Panc1 (cell line): ENCODE results near the gene MAP4K2.

Experiments used
- POLR2AphosphoS5 ChIP-seq: IDR thresholded peaks from 2 replicates; pipeline ENCODE4 v1.6.1; 2012; ENCODE audit warnings: mild to moderate bottlenecking, low read depth, low read length, moderate library complexity
- REST ChIP-seq, 2 experiments: IDR thresholded peaks; 2 replicates each; pipeline ENCODE4 v1.6.1; 2011 to 2012; ENCODE audit warnings: low read depth in 2 of 2, control low read depth in 1 of 2, low read length in 1 of 2, mild to moderate bottlenecking in 1 of 2, moderate library complexity in 1 of 2; ENCODE audit not compliant: insufficient read depth in 1 of 2
- TCF7L2 ChIP-seq: IDR thresholded peaks from 2 replicates; pipeline ENCODE4 v1.6.1; 2011; ENCODE audit warnings: mild to moderate bottlenecking, low read depth, low read length, inconsistent platforms
- TF ChIP-seq, protein P1 (sequence below): fragments of 450-650 bp; IDR thresholded peaks from 2 replicates; pipeline ENCODE4 v1.5.1; 2017; ENCODE audit warnings: mild to moderate bottlenecking

- TF ChIP-seq POLR2AphosphoS5 (no peak), TCF7L2 (no peak), REST (IDR thresholded peaks at IDR 0.05; ENCODE audit: insufficient read depth in 1 of 2, low read depth in 2 of 2, low read length in 1 of 2) (0 out of 4 replicates have a peak, but pooled peaks of 1 of the 2 experiments have one; percentile 13)
- TF ChIP-seq, protein P1, sequence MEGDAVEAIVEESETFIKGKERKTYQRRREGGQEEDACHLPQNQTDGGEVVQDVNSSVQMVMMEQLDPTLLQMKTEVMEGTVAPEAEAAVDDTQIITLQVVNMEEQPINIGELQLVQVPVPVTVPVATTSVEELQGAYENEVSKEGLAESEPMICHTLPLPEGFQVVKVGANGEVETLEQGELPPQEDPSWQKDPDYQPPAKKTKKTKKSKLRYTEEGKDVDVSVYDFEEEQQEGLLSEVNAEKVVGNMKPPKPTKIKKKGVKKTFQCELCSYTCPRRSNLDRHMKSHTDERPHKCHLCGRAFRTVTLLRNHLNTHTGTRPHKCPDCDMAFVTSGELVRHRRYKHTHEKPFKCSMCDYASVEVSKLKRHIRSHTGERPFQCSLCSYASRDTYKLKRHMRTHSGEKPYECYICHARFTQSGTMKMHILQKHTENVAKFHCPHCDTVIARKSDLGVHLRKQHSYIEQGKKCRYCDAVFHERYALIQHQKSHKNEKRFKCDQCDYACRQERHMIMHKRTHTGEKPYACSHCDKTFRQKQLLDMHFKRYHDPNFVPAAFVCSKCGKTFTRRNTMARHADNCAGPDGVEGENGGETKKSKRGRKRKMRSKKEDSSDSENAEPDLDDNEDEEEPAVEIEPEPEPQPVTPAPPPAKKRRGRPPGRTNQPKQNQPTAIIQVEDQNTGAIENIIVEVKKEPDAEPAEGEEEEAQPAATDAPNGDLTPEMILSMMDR = peak; percentile 84
Observed at GRCh38 chr11:64743591-64744543, 59.1 kb downstream of the MAP4K2 start, which contains the start of gene RASGRP2.
